B cell (primary cell): Measurements from ENCODE around the gene ESYT3. TPM values are rescaled to one million over a fixed set of nuclear protein-coding genes. Genes with fewer than 3 reads are reported as not detected.

ENCODE experiments used
- ATAC-seq: fragments of 200-7000 bp; cut with Tn5 transposase; one replicate; pipeline ENCODE4 v1.10.0; 2021; ENCODE audit warnings: low read depth, mild to moderate bottlenecking, moderate number of reproducible peaks, moderate library complexity
- CTCF ChIA-PET: fragments of 350-600 bp; sonication (Branson Sonifier 250); formaldehyde crosslinking; loops from one replicate; lab custom pipeline; 2021; ENCODE audit warnings: antibody characterized with exemption, inconsistent platforms; lab: Charles Lee
- POLR2A ChIA-PET: fragments of 350-600 bp; sonication (Branson Sonifier 250); formaldehyde crosslinking; loops from one replicate; lab custom pipeline; 2021; ENCODE audit warnings: antibody characterized with exemption; lab: Charles Lee
- DNase-seq: peaks from one replicate; pipeline ENCODE4 v3.0.0; 2013
- H2AFZ ChIP-seq: 2 replicates; pipeline ENCODE4 v1.6.1; 2012; ENCODE audit warnings: mild to moderate bottlenecking, low read depth, low read length; ENCODE audit not compliant: insufficient read depth, poor library complexity, severe bottlenecking
- H3K27ac ChIP-seq, 2 donors: 1 replicate in 1 of 2; 2 replicates in 1 of 2; pipeline ENCODE4 v1.5.1; 2012 to 2013; ENCODE audit warnings: low read length in 2 of 2, mild to moderate bottlenecking in 2 of 2, moderate library complexity in 1 of 2
- H3K27me3 ChIP-seq, 4 experiments: fragments of 200-600 bp in 1 of 4; sonication (generic) in 1 of 4; replicated peaks in 1 of 4; 1 replicate in 2 of 4; 2 replicates in 2 of 4; pipeline versions ENCODE4 v1.6.1 to v1.7.0; 2013 to 2016; ENCODE audit warnings: low read length in 3 of 4, mild to moderate bottlenecking in 2 of 4, mixed read lengths in 1 of 4, moderate library complexity in 1 of 4; ENCODE audit not compliant: insufficient read depth in 4 of 4, control insufficient read depth in 3 of 4; ENCODE audit errors: control extremely low read depth in 1 of 4
- H3K36me3 ChIP-seq, 2 experiments: replicated peaks in 1 of 2; 1 replicate in 1 of 2; 2 replicates in 1 of 2; pipeline versions ENCODE4 v1.6.1 to v1.7.1; 2013; ENCODE audit warnings: low read length in 1 of 2; ENCODE audit not compliant: insufficient read depth in 2 of 2, control insufficient read depth in 1 of 2; ENCODE audit errors: control extremely low read depth in 1 of 2, extremely low read depth in 1 of 2
- H3K4me1 ChIP-seq, 2 donors: fragments of 200-600 bp in 1 of 2; sonication (generic) in 1 of 2; 1 replicate in 1 of 2; 2 replicates in 1 of 2; pipeline versions ENCODE4 v1.5.1 to v1.6.1; 2013 to 2017; ENCODE audit warnings: low read length in 2 of 2; ENCODE audit not compliant: control insufficient read depth in 2 of 2, insufficient read depth in 2 of 2
- H3K4me2 ChIP-seq: replicated peaks from 2 replicates; pipeline ENCODE3; 2012; ENCODE audit warnings: mild to moderate bottlenecking, low read depth, low read length; ENCODE audit not compliant: poor library complexity, severe bottlenecking
- H3K4me3 ChIP-seq, 5 experiments: fragments of 200-600 bp in 1 of 5; sonication (generic) in 1 of 5; 1 replicate in 3 of 5; 2 replicates in 2 of 5; pipeline versions ENCODE4 v1.5.1 to v1.7.0; 2011 to 2016; ENCODE audit warnings: low read length in 4 of 5, mild to moderate bottlenecking in 4 of 5, low read depth in 2 of 5, control low read depth in 1 of 5, moderate library complexity in 1 of 5; ENCODE audit not compliant: insufficient read depth in 1 of 5; ENCODE audit errors: control extremely low read depth in 1 of 5, extremely low read depth in 1 of 5
- H3K79me2 ChIP-seq: fragments of 200-600 bp; sonication (generic); one replicate; pipeline ENCODE4 v1.6.0; 2016; ENCODE audit warnings: low read length; ENCODE audit not compliant: control insufficient read depth, insufficient read depth
- H3K9ac ChIP-seq: fragments of 200-600 bp; sonication (generic); 2 replicates; pipeline ENCODE4 v1.6.1; 2017; ENCODE audit warnings: mild to moderate bottlenecking, low read length, moderate library complexity
- H3K9me3 ChIP-seq, 3 donors: one replicate each; pipeline versions ENCODE4 v1.6.1 to v1.7.1; 2013; ENCODE audit warnings: low read length in 2 of 3; ENCODE audit not compliant: control insufficient read depth in 2 of 3, insufficient read depth in 1 of 3; ENCODE audit errors: control extremely low read depth in 1 of 3
- H4K20me1 ChIP-seq: 2 replicates; pipeline ENCODE4 v1.6.0; 2012; ENCODE audit warnings: mild to moderate bottlenecking, low read length; ENCODE audit not compliant: insufficient read depth, control insufficient read depth, poor library complexity, severe bottlenecking
- H3K27ac Mint-ChIP-seq: one replicate; pipeline ENCODE4 v1.8.0; 2021; ENCODE audit warnings: mixed read lengths
- H3K27me3 Mint-ChIP-seq: one replicate; pipeline ENCODE4 v1.8.0; 2021; ENCODE audit warnings: mixed read lengths
- H3K4me1 Mint-ChIP-seq: one replicate; pipeline ENCODE4 v1.8.0; 2021; ENCODE audit warnings: mixed read lengths
- H3K4me3 Mint-ChIP-seq: one replicate; pipeline ENCODE4 v1.8.0; 2021; ENCODE audit warnings: mixed read lengths
- H3K9me3 Mint-ChIP-seq: one replicate; pipeline ENCODE4 v1.8.0; 2022; ENCODE audit warnings: mixed read lengths; ENCODE audit not compliant: insufficient read depth
- CTCF ChIP-seq: fragments of 200-600 bp; IDR thresholded peaks from one replicate; pipeline ENCODE4 v1.8.0; 2022; ENCODE audit warnings: antibody characterized with exemption, mild to moderate bottlenecking
- EZH2 ChIP-seq: IDR thresholded peaks from 2 replicates; pipeline ENCODE4 v1.6.1; 2012; ENCODE audit warnings: borderline replicate concordance, low read depth, mild to moderate bottlenecking, moderate library complexity, low read length; ENCODE audit not compliant: insufficient read depth, poor library complexity, severe bottlenecking
- WGBS: methylation state at CpG from one replicate; pipeline ENCODE4 v1.1.5; 2013; ENCODE audit warnings: missing lambda C conversion rate; ENCODE audit not compliant: insufficient coverage; 5-methylcytosine and 5-hydroxymethylcytosine counted together
- intact Hi-C: fragments of 100-400 bp; cut with micrococcal nuclease; formaldehyde crosslinking; loops from one replicate; pipeline ENCODE4 v1.10.0; 2022
- polyA plus RNA-seq: library from polyadenylated mRNA; depleted of rRNA; stranded (reverse); fragments of >200 nt; gene quantifications from 2 replicates; pipeline ENCODE4 v1.2.3, GENCODE V29; 2012
- total RNA-seq, 2 donors: library from RNA; stranded (reverse); fragments of 120-200 nt in 1 of 2; gene quantifications; 1 replicate in 1 of 2; 2 replicates in 1 of 2; pipeline versions ENCODE4 v1.2.3 to v1.2.4, GENCODE V29; 2013 to 2022

The ESYT3 gene
- total and polyA plus RNA-seq, 2 donors (not counting 1 experiment from before 2014, with no cell fraction given): not detected

- no peak overlapping the region for H3K4me3 Mint-ChIP-seq
- WGBS: no CpG with 5 or more reads among the region's 5 CpGs
- DNase-seq: no peak
- Histone ChIP-seq H3K36me3 (no peaks in the 10 kb centered on the region), H3K27ac (no peak overlapping the region), H3K4me1 (no peaks in the 10 kb centered on the region), H3K9ac (no peak overlapping the region), H4K20me1 (no peaks in the 10 kb centered on the region), H3K9me3 (no peaks in the 10 kb centered on the region), H2AFZ (no peak overlapping the region), H3K4me2 (no peak overlapping the region), H3K4me3 (no peak overlapping the region), H3K27me3 (peaks cover 0 to 25% (median 7%) of the 10 kb centered on the region in 4 experiments), H3K79me2 (no peaks in the 10 kb centered on the region)
- TF ChIP-seq CTCF (no peak), EZH2 (no peak)
- POLR2A ChIA-PET: no interaction called here
- H3K27ac Mint-ChIP-seq: no peak overlapping the region
- peaks cover 59% of the 10 kb centered on the region for H3K27me3 Mint-ChIP-seq
- intact Hi-C loops: no loop called here
- H3K9me3 Mint-ChIP-seq: no peaks in the 10 kb centered on the region
- CTCF ChIA-PET: interaction anchor here (0.7 to 6.9 kb wide), 6 partner anchors 10 to 504 kb away, joined by 4 to 84 read pairs (median 6); no protein-coding TSS in a partner anchor
- no peaks in the 10 kb centered on the region for H3K4me1 Mint-ChIP-seq
- ATAC-seq: no peak
Measured at GRCh38 chr3:138418601-138419206, 15.7 kb upstream of the ESYT3 start.

- CTCF ChIA-PET: interaction anchor here (1.4 kb wide), 1 partner anchor 9 kb away, joined by 3 read pairs; no protein-coding TSS in a partner anchor
- POLR2A ChIA-PET: no interaction called here
- H3K9me3 Mint-ChIP-seq: no peaks in the 10 kb centered on the region
- no peaks in the 10 kb centered on the region for H3K36me3 ChIP-seq
- peaks cover 31% of the 10 kb centered on the region for H3K27me3 Mint-ChIP-seq
- H3K9ac ChIP-seq: no peak overlapping the region
- H3K4me1 Mint-ChIP-seq: no peaks in the 10 kb centered on the region
- H4K20me1 ChIP-seq: no peaks in the 10 kb centered on the region
- H3K9me3 ChIP-seq: no peaks in the 10 kb centered on the region
- ATAC-seq (no peak), DNase-seq (no peak)
- no peak overlapping the region for H3K27ac ChIP-seq
- H3K4me1 ChIP-seq: no peaks in the 10 kb centered on the region
- H3K27me3 ChIP-seq: peaks cover 0 to 2% (median 0%) of the 10 kb centered on the region in 4 experiments
- H3K4me3 ChIP-seq: no peak overlapping the region
- TF ChIP-seq EZH2 (no peak), CTCF (no peak)
- H2AFZ ChIP-seq: no peak overlapping the region
- no peak overlapping the region for H3K4me3 Mint-ChIP-seq
- H3K79me2 ChIP-seq: no peaks in the 10 kb centered on the region
- H3K27ac Mint-ChIP-seq: no peak overlapping the region
- no CpG with 5 or more reads among the region's 1 CpG for WGBS
- intact Hi-C loops: no loop called here
- no peak overlapping the region for H3K4me2 ChIP-seq
Measured at GRCh38 chr3:138423316-138423715, 11.1 kb upstream of the ESYT3 start.
